HG03159 (cell line): ENCODE measurements around the gene FBRSL1.
"Not testable (repeated sequence)": the region's sequence is repeated elsewhere in the genome, so short reads cannot be mapped to it uniquely, and the experiment has no call there.

Experiments
- ATAC-seq: cut with Tn5 transposase; IDR thresholded peaks from one replicate; pipeline ENCODE4 v1.9.1; 2021; ENCODE audit warnings: mild to moderate bottlenecking, moderate library complexity; ENCODE audit not compliant: unreplicated experiment

FBRSL1 gene

DNA sequence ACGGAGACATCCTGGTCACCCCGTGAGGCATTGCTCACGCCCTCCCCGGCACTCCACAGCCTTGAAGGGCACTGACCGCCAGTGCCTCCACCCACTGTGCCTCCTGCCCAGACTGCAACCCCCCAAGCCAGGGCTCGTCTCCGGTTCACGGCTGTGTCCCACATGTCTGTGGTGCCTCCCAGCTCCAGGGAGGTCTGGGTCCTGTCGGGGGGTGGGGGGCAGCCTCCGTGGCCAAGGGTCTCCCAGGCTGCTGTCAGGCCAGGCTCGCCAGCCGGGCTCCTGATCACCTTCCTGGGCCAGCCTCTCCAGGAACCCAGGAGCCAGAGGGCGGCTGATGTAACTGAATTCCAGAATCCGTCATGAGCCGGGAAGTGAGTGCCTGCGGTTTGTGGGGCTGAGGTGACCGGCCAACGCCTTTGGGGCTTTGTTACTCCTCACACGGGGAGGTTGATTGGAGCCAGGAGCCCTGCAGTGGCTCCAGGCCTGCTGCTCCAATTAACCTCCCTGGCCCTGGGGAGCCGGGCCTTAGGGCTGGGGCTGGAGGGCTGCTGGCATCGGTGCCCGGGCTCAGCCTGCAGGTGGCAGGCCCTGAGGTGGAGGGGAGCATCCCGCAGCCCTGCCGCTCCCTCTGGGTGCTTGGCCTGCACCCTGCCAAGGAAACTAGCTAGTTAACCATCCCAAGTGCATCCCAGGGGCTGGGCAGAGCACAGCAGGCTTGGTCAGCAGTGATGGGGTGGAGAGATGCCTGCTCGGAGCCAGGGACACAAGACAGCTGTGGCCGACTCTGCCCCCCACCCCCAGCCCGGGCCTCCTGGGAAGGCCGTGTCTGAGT lies 36.4 kb upstream of the FBRSL1 start:
- ATAC-seq, result no peak

DNA sequence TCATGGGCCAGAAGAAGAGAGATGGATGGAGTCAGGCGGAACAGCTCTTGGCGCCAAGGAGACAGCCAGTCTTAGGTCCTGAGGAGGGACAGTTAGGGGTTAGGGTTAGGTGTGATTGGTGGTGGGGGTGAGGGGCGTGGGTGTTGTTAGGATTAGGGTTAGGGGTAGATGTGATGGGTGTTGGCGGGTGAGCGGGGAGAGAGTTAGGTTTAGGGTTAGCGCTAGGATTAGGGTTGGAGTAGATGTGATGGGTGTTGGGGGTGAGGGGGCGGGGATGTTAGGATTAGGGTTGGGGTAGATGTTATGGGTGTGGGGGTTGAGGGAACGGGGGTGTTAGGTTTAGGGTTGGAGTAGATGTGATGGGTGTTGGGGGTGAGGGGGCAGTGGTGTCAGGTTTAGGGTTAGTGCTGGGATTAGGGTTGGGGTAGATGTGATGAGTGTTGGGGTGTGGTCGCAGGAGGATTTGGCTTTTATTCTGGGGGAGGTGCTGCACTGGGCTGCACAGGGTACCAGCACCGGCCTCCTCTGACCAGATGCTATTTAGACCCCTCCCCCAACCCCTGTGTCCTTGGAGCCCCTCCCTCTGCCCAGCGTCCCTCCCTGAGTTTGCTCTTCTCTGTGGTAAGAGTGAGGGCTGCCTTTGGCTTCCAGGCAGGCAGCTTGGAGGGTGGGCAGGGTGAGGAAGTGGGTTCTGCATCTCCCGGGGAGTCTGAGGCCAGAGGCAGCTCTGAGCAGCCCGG lies 35.6 kb upstream of the FBRSL1 start:
- no peak for ATAC-seq

DNA sequence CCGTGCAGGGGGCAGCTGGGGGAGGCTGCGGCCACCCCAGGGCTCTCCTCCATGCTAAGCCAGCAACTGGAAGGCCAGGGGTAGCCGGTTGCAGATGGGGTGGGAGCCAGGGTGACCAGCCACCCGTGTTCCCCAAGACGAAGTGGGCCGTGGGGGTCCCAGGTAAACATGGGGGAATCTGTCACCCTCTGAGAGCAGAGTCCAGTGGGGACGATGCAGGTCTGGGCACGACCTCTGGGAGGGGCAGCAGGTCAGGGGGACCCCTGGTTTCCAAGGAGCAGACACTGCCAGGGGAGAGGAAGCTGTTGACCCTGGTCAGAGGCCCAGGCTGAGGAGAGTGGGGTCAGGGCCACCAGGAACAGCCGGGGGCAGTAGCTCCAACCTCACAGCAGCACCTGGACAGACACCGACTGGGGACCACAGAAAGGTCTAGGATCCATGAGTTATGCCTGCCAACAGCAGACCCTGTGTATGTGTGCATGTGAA lies 35.0 kb upstream of the FBRSL1 start:
- ATAC-seq, result no peak

DNA sequence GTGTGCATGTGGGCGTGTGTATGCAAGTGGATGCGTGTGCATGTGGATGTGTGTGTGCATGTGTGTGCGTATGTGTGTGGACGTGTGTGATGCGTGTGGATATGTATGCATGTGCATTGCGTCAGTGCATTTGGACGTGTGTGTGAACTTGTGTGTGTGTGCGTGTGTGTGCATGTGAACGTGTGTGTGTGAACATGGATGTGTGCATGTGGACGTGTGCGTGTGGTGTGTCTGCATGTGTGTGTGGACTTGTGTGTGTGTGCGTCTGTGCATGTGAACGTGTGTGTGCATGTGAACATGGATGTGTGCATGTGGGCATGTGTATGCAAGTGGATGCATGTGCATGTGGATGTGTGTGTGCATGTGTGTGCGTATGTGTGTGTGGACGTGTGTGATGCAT lies 34.4 kb upstream of the FBRSL1 start:
- ATAC-seq, result no peak

DNA sequence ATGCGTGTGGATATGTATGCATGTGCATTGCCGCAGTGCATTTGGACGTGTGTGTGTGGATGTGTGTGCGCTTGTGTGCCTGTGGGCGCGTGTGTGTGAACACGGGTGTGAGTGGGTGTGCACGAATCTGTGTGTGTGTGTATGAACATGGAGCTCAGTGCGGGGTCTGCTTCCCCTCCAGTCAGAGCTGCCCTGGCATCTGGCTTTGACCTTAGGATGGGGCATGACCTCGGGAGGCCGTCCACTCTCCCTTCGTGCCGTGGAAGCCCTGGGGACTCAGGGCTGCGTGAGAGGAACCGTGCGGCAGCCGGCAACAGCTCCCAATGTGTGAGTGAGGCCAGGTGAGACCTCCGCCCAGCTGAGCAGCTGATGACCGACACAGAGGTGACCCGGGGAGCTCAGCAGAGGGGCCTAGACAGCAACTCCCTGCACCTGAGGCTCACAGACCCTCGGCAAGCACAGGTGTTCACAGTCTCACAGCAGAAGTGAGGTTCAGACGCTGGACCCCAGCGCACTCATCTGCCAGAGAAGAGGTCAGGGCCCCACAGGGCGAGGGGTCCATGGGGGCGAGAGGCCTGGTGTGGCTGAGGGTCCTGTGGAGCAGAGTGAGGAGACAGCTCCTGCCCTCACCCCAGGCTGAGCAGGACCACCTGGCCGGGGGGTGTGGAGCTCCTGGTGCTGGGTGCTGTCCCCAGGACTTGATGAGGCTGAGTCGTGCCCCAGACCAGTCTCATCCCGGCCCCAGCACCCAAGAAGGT lies 33.6 kb upstream of the FBRSL1 start:
- ATAC-seq, result no peak

DNA sequence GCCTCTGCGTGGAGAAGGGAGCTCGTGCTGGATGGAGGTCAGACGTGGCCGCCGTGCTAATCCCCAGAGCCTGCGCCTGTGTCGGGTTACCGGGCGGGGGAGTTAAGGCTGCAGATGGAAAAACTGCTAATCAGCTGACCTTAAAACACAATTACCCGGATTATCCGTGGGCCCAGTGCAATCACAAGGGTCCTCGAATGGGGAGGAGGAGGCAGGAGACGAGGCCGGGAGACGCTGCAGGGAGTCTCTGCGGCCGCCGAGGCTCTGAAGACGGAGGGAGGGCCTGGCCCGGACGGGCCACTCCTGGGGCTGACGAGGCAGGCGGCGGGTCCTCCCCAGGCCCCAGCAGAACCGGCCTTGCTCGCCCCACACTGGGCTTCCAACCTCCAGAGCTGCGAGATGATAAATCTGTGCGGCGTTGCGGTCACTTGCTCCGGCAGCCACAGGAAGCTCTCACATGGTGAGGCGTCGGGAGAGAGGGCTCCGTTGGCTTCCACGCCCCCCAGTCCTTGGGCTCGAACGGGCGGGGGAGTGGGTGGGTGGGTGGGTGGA lies 32.9 kb upstream of the FBRSL1 start:
- no peak for ATAC-seq

DNA sequence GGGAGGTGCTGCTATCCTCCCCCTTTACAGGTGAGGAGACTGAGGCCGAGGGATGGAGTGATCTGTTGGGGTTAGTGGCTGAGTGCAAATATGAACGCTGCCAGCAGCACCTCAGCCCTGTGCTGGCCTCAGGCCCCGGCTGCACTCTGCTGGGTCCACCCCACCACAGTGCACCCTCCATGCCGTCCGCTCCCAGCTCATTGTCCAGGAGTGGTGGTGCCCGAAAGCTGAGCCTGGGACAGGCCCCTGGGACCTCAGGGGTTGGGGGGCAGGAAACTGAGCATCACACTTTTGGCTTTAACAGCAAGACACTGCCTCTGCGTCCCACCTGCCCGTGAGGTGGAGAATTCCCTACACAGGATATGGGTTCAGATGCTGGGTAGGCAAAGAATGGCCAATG lies 31.5 kb upstream of the FBRSL1 start:
- ATAC-seq, result no peak

DNA sequence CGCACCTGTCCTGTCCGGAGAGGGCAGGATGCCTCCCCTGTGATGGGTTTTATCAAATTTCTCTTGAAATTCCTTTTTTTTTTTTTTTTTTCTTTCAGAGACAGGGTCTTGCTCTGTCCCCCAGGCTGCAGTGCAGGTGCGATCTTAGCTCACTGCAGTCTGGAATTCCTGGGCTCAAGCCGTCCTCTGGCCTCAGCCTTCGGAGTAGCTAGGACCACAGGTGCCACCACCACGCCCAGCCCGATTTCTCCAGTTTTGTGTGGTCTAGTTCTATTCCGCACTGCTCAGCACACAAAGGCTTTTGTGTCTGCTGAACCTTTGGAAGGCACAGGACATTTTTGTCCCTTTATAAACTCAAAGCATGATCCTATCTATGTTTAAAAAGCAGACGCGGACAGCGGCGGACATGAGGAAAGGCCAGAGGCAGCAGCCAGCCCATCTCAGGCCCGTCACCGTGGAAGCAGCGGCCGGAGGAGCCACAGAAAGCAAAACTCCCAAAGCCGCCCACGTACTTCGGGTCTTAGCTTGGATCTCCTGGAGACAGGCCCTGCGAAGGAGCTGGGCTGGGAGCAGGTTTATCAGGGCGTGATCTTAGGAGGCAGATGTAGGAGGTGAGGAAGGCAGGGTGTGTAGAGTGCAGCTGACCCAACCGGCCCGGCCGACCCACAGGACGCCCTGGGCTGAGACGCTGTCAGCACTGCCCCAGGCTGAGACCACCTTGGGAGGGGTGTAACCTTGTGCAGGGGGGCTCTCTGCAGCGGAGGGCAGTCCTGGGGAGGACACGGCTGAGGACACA lies 30.9 kb upstream of the FBRSL1 start:
- no peak for ATAC-seq

DNA sequence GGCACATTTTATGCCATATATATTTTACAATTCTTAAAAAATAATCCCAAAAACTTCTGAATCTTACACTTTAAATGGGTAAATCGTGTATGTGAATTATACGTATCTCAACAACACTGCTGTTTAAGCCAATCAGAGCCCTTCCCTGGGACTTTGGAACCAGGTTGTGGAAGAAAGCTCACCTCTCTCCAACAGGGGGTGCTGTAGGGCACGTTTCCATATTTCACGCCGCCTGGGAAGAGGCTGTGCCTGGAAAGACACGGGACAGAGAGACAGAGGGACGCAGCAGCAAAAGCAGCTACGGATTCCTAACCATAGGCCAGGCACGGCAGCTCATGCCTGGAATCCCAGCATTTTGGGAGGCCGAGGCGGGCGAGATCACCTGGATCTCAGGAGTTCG lies 29.4 kb upstream of the FBRSL1 start:
- ATAC-seq, result no peak

DNA sequence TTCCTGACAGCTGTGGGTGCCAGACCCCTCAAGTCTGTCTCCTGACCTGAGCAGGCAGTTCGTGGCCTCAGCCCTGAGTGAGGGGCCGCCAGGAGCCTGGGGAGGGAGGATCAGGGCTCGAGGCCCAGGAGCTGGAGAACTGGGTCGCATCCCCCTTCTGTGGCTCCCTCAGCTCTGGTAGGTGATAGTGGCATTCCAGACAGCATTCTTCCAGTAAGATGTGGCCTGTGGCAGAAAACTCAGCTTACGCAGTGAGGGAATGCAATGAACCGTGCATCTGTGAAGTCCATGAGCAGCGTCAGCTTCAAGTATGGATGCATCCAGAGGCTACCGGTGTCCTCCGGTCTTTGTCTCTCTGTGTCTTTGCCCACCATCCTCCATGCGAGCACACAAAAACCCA lies 28.4 kb upstream of the FBRSL1 start:
- ATAC-seq, result no peak

DNA sequence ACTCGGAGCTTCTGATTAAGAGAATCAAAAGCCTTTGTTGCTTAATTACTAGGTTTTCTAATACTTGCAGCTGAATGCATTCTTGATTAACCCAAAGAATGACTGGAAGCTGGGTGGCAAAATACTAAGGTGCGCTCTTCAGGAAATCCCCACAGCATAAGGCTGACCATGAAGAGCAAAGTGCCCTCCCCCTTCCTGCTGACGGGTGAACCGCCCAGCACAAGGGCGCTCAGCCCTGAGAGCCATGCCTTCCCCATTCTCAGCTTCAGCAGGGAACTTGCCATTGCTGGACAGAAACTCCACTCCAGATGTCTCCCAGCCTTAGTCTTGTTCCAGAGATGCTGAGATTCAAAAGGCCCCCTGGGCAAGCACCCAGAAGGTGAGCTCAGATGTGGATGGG lies 27.2 kb upstream of the FBRSL1 start:
- no peak for ATAC-seq

DNA sequence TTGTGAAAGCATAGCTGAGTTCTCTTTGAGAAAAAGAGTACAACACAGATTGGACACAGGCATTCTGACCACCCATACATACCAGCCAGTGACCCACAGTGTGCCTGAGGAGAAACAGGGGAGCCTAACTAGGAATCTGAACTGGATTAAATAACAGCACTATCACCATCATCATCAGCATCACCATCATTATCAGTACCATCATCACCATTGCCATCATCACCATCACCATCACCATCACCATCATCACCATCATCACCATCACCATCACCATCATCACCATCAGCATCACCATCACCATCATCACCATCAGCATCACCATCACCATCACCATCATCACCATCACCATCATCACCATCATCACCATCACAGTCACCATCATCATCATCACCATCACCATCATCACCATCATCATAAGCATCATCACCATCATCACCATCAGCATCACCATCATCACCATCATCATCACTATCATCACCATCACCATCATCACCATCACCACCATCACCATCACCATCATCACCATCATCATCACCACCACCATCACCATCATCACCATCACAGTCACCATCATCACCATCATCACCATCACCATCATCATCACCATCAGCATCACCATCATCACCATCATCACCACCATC lies 26.5 kb upstream of the FBRSL1 start:
- not testable (repeated sequence) for ATAC-seq

DNA sequence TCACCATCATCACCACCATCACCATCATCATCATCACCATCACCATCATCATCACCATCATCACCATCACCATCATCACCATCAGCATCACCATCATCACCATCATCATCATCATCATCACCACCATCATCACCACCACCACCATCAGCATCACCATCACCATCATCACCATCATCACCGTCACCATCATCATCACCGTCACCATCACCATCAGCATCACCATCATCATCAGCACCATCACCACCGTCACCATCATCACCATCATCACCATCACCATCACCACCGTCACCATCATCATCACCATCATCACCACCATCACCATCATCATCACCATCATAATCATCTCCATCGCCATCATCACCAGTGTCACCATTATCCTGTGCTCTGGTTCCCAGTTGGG lies 25.6 kb upstream of the FBRSL1 start:
- not testable (repeated sequence) for ATAC-seq

DNA sequence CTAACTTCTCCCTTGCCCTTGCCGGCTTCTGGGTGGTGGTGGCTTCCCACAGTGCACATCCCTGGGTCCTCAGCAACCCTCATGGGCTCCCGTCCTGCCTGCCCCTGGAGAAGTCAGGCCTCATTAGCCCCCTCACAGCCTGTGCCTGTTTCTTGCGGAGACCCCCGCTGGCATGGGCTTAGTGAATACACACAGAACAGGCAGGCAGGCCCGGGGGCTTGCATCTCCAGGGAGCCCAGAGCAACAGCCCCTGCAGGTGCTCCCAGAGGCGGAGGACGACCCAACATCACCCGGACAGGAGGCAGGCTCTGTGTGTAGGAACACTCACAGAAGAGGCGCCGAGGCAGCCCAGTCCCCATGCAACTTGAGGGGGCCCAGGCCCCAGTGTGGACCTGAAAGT lies 25.1 kb upstream of the FBRSL1 start:
- ATAC-seq, result no peak

DNA sequence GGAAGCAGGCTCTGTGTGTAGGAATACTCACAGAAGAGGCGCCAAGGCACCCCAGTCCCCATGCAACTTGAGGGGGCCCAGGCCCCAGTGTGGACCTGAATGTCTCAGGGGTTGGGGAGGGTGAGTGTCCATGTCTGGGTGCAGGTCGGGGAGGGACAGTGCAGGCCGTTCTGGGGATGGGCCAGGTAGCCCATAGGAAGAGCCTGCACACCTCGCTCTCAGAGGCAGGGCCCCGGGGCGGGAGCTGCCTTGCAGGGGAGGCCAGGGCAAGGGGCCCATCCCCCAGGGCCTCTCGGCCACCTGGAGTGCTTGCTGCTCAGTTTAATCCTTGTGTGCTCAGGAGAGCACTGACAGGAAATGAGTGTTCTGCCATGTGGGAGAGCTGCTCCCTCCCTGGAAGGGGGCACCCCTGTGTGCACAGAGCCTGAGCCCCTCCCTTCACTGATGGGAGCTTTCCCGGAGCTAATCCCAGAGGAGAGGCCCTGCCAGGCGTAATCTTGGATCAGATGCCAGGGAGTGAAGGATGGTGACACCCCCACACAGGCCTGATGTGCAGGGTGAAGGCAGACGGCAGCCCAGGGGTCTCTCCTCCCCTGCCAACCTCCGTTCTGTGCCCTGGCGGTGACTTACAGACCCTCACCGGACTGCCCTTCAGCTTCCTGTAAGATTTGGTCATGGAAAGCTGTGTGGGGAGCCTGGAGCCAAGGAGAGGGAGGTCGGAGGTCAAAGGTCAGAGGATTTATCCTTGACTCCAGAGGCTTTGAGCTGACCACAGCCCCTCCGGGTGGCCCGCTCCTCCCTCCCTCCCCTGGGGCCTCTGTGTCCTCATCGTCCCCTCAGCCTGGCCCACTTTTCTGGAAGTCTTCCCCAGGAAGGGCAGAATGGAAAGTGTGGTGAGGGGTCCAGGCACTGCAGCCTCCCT lies 24.4 kb upstream of the FBRSL1 start:
- ATAC-seq, result no peak

DNA sequence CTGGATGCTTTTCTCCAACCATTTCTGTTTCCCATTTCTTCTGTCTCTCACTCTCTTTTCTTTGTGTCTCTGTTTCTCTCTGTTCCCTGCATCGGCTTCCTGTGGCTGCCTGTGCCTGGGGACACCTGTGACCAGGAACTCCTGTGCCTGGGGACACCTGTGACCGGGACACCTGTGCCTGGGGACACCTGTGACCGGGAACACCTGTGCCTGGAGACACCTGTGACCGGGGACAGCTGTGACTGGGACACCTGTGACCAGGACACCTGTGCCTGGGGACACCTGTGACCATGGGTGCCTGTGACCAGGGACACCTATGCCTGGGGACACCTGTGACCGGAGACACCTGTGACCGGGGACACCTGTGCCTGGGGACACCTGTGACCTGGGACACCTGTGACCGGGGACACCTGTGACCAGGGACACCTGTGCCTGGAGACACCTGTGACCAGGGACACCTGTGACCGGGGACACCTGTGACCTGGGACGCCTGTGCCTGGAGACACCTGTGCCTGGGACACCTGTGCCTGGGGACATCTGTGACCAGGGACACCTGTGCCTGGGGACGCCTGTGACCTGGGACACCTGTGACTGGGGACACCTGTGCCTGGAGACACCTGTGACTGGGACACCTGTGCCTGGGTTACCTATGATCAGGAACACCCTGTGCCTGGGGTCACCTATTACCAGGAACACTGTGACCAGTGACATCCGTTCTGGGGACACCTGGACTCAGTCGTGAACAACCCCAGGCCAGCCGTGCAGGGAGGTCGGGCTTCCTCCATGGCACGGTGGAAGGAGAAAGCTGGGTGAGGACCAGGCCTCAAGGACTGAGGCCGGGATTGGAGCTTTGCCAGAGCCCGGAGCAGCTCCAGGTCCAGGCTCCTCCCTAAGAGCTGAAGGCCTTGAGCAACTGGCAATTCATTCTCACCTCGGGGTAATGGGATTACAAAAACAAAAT lies 23.4 kb upstream of the FBRSL1 start:
- no peak for ATAC-seq

DNA sequence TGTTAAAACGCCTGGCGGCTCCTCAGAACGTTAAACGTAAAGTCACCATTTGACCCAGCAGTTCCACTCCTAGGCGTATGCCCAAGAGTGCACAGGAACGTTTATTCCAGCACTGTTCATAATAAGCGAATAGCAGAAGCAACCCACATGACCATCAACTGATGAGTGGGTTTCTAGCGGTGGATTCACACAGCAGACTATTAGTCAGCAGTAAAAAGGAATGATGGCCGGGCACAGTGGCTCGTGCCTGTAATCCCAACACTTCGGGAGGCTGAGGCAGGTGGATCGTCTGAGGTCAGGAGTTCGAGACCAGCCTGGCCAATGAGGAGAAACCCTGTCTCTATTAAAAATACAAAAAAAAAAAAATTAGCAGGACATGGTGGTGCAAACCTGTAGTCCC lies 22.4 kb upstream of the FBRSL1 start:
- ATAC-seq, result no peak

DNA sequence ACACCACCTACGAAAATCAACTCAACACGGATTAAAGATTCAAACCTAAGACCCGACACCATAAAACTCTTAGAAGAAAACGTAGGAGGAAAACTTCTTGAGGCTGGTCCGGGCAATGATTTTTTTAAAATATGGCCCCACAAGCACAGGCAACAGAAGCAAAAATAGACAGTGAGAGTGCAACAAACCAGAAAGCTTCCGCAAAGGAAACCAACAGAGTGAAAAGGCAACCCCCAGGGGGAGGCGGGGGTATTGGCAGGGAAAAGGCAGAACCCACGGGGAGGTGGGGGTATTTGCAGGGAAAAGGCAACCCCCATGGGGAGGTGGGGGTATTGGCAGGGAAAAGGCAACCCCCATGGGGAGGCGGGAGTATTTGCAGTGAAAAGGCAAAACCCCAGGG lies 20.5 kb upstream of the FBRSL1 start:
- no peak for ATAC-seq
